Spleen (tissue), 11 donors: Measurements from ENCODE around the gene BCL2L11. TPM values are rescaled to one million over a fixed set of nuclear protein-coding genes. Genes with fewer than 3 reads are reported as not detected.

Experiments
- DNase-seq: peaks from one replicate; pipeline ENCODE4 v3.0.0-alpha.2; 2020
- H3K27ac ChIP-seq, 8 donors: fragments of 200-600 bp; sonication (generic) in 7 of 8; 1 replicate in 4 of 8; 2 replicates in 4 of 8; pipeline versions ENCODE4 v1.5.0 to v1.8.0; 2016 to 2021; ENCODE audit warnings: inconsistent platforms in 4 of 8, mild to moderate bottlenecking in 4 of 8, moderate library complexity in 1 of 8
- H3K27me3 ChIP-seq, 7 donors: fragments of 200-600 bp; sonication (generic) in 6 of 7; replicated peaks in 1 of 7; 1 replicate in 4 of 7; 2 replicates in 3 of 7; pipeline versions ENCODE4 v1.5.0 to v1.8.0; 2016 to 2021; ENCODE audit warnings: inconsistent platforms in 3 of 7, mild to moderate bottlenecking in 1 of 7
- H3K36me3 ChIP-seq, 6 donors: fragments of 200-600 bp; sonication (generic) in 5 of 6; 1 replicate in 4 of 6; 2 replicates in 2 of 6; pipeline versions ENCODE4 v1.5.0 to v1.8.0; 2016 to 2021; ENCODE audit warnings: inconsistent platforms in 2 of 6
- H3K4me1 ChIP-seq, 6 donors: fragments of 200-600 bp; sonication (generic) in 5 of 6; 1 replicate in 3 of 6; 2 replicates in 3 of 6; pipeline versions ENCODE4 v1.5.0 to v1.8.0; 2016 to 2021; ENCODE audit warnings: inconsistent platforms in 3 of 6
- H3K4me3 ChIP-seq, 8 donors: fragments of 200-600 bp; sonication (generic) in 7 of 8; 1 replicate in 4 of 8; 2 replicates in 4 of 8; pipeline versions ENCODE4 v1.5.0 to v1.8.0; 2016 to 2021; ENCODE audit warnings: inconsistent platforms in 4 of 8, mild to moderate bottlenecking in 4 of 8, moderate library complexity in 2 of 8
- H3K9me3 ChIP-seq, 8 donors: fragments of 200-600 bp; sonication (generic) in 7 of 8; 1 replicate in 4 of 8; 2 replicates in 4 of 8; pipeline versions ENCODE4 v1.5.0 to v1.8.0; 2016 to 2021; ENCODE audit warnings: inconsistent platforms in 4 of 8
- CTCF ChIP-seq, 11 experiments: fragments of 200-600 bp in 7 of 11; fragments of 450-650 bp in 4 of 11; sonication (generic) in 4 of 11; IDR thresholded peaks in 8 of 11; conservative IDR thresholded peaks in 3 of 11; 1 replicate in 7 of 11; 2 replicates in 4 of 11; pipeline versions ENCODE4 v1.4.0 to v1.8.0; 2016 to 2021; ENCODE audit warnings: antibody characterized with exemption in 11 of 11, inconsistent platforms in 4 of 11, mild to moderate bottlenecking in 1 of 11
- POLR2A ChIP-seq, 3 donors: fragments of 450-650 bp; IDR thresholded peaks; one replicate each; pipeline ENCODE4 v1.5.1; 2017; ENCODE audit warnings: antibody characterized with exemption in 3 of 3, mild to moderate bottlenecking in 1 of 3
- POLR2AphosphoS5 ChIP-seq, 3 donors: sonication (generic); formaldehyde crosslinking; IDR thresholded peaks; one replicate each; pipeline ENCODE4 v1.5.1; 2017; ENCODE audit warnings: antibody characterized with exemption in 3 of 3
- whole genome bisulfite sequencing, 5 donors: extraction: QIAGEN DNeasy Blood & Tissue Kit in 3 of 5; methylation state at CpG; one replicate each; pipeline versions ENCODE4 v1.1.5 to v1.1.7; 2013 to 2018; 5-methylcytosine and 5-hydroxymethylcytosine counted together
- intact Hi-C: fragments of 100-400 bp; cut with DNase I; formaldehyde crosslinking; loops from one replicate; pipeline ENCODE4 v1.15.0; 2023; ENCODE audit warnings: low total_unique reads
- polyA plus RNA-seq, 3 donors: library from polyadenylated mRNA; stranded (reverse); fragments of 200-250 nt; gene quantifications; one replicate each; pipeline ENCODE4 v1.2.1, GENCODE V29; 2013
- total RNA-seq, 7 donors: library from RNA; depleted of rRNA in 3 of 7; stranded (reverse); fragments of >200 nt in 3 of 7; fragmentation: NEBNext Ultra II Directional in 4 of 7; extraction: Animal tissue kit (Norgen Biotek cat#: 25700) in 4 of 7; gene quantifications; one replicate each; pipeline versions ENCODE4 v1.1.0 to v1.2.1, GENCODE V29; 2016 to 2021
- donor health status: healthy with polysubstance abuse.
- donor health status: DM: no; HTN: no; CAD: no; lungs with moderate emphysema.
- donor health status: DM: no; HTN: no; CAD: no.
- donor health status: Bipolar disorder and iron deficiency.
- donor health status: healthy.
- donor health status: DM: no; HTN: no; CAD: no.
- donor health status: DM: yes; HTN: yes; CAD: no.

Gene BCL2L11
- total and polyA plus RNA-seq, 10 donors, result 4.6 to 95.2 (median 38.4) TPM

- no peak for DNase-seq
- H3K4me3 ChIP-seq, result no peak overlapping the region
- intact Hi-C loops, result no loop called here
- H3K4me1 ChIP-seq, result no peaks in the 10 kb centered on the region
- H3K27ac ChIP-seq, result no peak overlapping the region
- no peaks in the 10 kb centered on the region for H3K36me3 ChIP-seq
- TF ChIP-seq POLR2AphosphoS5 (IDR thresholded peaks at IDR 0.05) (no peak), CTCF (IDR thresholded peaks at IDR 0.05 in 8 of 11, conservative IDR thresholded peaks at IDR 0.05 in 3 of 11) (no peak), POLR2A (IDR thresholded peaks at IDR 0.05) (no peak)
- H3K9me3 ChIP-seq, result no peaks in the 10 kb centered on the region
- H3K27me3 ChIP-seq, result no peaks in the 10 kb centered on the region
- WGBS, 5 donors, result 76 to 90% (median 85%) methylated on average over 3 of the region's 3 CpGs
These were observed 28.9 kb upstream of the BCL2L11 start for GRCh38 chr2:111091811-111092211.

DNA sequence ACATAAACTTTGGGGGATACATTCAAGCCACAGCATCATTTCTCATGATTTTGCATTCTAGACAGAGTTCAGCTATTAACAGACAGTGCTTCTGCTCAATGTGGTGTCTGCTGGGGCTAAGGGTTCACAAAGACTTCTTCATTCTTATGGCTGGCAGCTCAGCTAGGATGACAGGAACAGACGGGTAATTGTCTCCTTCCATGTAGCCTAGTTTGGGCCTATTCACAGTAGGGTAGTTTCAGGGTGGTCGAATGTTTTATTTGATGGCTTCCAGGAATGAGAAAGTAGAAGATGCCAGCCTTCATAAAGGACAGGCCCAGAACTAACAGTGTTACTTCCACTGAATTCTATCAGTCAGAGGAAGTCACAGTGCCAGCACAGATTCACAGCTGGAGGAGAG lies 26.0 kb upstream of the BCL2L11 start:
- no peak overlapping the region for H3K4me3 ChIP-seq
- H3K27me3 ChIP-seq, result no peaks in the 10 kb centered on the region
- no peaks in the 10 kb centered on the region for H3K36me3 ChIP-seq
- H3K4me1 ChIP-seq, result no peaks in the 10 kb centered on the region
- H3K27ac ChIP-seq, result no peak overlapping the region
- intact Hi-C loops, result no loop called here
- 90 to 93% (median 91%) methylated on average over 2 of the region's 2 CpGs for WGBS, 5 donors
- no peak for TF ChIP-seq POLR2A (IDR thresholded peaks at IDR 0.05)
- no peak for TF ChIP-seq POLR2AphosphoS5 (IDR thresholded peaks at IDR 0.05)
- TF ChIP-seq CTCF (IDR thresholded peaks at IDR 0.05 in 8 of 11, conservative IDR thresholded peaks at IDR 0.05 in 3 of 11), result no peak
- DNase-seq, result no peak
- H3K9me3 ChIP-seq, result no peaks in the 10 kb centered on the region

GRCh38 chr2:111095434-111095833 lies 25.3 kb upstream of the BCL2L11 start:
- WGBS, 5 donors, result 88 to 96% (median 93%) methylated on average over 8 of the region's 8 CpGs
- Histone ChIP-seq H3K27me3 (no peaks in the 10 kb centered on the region), H3K4me1 (peaks cover 0 to 3% (median 0%) of the 10 kb centered on the region in 6 donors), H3K27ac (no peak overlapping the region), H3K36me3 (no peaks in the 10 kb centered on the region), H3K9me3 (no peaks in the 10 kb centered on the region), H3K4me3 (no peak overlapping the region)
- TF ChIP-seq CTCF (IDR thresholded peaks at IDR 0.05 in 8 of 11, conservative IDR thresholded peaks at IDR 0.05 in 3 of 11), result no peak
- no peak for TF ChIP-seq POLR2A (IDR thresholded peaks at IDR 0.05)
- TF ChIP-seq POLR2AphosphoS5 (IDR thresholded peaks at IDR 0.05), result no peak
- no peak for DNase-seq
- intact Hi-C loops, result no loop called here

GRCh38 chr2:111099402-111099801 lies 21.3 kb upstream of the BCL2L11 start:
- WGBS, 5 donors, result 77 to 87% (median 86%) methylated on average over 3 of the region's 3 CpGs
- intact Hi-C loops, result no loop called here
- H3K27ac ChIP-seq, result no peak overlapping the region
- TF ChIP-seq POLR2AphosphoS5 (IDR thresholded peaks at IDR 0.05) (no peak), CTCF (IDR thresholded peaks at IDR 0.05 in 8 of 11, conservative IDR thresholded peaks at IDR 0.05 in 3 of 11) (no peak), POLR2A (IDR thresholded peaks at IDR 0.05) (no peak)
- no peaks in the 10 kb centered on the region for H3K27me3 ChIP-seq
- H3K4me1 ChIP-seq, result peaks cover 0 to 6% (median 0%) of the 10 kb centered on the region in 6 donors
- H3K9me3 ChIP-seq, result no peaks in the 10 kb centered on the region
- no peaks in the 10 kb centered on the region for H3K36me3 ChIP-seq
- H3K4me3 ChIP-seq, result no peak overlapping the region
- no peak for DNase-seq
